ENCODE data around the gene MAD1L1.

Gene MAD1L1

DNA sequence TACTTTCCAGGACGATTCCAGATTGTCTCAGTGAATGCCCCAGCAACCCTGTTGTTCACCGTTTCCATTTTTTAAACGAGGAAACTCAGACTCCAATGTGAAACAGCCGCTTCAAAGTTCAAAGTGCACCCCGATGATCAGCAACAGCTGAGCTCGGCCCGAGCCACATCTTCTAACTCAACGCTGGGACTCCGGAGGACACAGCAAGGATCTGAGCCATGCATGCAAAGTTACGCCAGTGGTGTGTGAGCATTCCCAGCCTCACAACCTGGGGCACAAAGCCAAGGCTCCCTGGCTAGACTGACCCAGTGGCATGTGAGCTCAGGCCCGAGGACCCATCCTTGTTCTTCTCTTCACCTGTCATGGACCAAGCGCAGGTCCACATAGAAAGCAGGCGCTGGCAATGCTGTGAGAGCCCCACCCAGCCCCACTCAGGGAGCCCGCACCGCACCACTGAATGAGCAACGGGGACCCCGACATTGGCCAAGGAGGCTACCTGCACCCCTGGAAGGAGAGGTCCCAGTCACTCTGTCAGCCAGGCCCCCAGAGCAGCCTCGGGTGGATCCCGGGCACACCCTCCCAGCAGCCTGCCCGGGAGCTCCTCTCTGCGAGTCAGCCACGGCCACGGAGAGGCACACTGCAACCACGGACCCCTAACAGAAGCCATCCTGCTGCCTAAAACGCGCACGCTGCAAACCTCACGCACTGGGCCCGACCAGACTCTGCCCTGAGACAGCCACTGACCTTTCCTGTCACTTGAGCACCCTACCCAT, 82.9 kb downstream of the MAD1L1 start:
- TF ChIP-seq, protein P1, sequence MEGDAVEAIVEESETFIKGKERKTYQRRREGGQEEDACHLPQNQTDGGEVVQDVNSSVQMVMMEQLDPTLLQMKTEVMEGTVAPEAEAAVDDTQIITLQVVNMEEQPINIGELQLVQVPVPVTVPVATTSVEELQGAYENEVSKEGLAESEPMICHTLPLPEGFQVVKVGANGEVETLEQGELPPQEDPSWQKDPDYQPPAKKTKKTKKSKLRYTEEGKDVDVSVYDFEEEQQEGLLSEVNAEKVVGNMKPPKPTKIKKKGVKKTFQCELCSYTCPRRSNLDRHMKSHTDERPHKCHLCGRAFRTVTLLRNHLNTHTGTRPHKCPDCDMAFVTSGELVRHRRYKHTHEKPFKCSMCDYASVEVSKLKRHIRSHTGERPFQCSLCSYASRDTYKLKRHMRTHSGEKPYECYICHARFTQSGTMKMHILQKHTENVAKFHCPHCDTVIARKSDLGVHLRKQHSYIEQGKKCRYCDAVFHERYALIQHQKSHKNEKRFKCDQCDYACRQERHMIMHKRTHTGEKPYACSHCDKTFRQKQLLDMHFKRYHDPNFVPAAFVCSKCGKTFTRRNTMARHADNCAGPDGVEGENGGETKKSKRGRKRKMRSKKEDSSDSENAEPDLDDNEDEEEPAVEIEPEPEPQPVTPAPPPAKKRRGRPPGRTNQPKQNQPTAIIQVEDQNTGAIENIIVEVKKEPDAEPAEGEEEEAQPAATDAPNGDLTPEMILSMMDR (IDR thresholded peaks at IDR 0.05) = no peak

DNA sequence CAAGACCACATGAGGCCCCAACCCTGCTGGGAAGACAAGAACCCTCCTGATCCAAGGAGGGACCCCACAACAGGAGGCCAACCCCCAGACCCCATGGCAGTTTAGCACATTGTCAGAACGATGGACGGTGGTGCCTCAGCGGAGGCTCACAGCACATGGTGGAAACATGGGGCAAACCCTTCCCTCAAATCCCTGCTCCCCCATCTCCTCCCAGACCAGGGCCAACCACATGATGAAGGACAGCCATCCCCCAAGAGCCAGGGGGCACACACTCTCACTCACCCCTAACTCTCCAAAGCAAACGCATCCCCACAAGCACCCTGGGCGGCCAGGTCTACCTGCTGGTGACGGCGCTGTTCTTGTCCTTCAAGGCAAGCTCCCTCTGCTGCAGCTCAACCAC, 83.9 kb downstream of the MAD1L1 start:
- TF ChIP-seq, protein P1 (IDR thresholded peaks at IDR 0.05) = no peak

DNA sequence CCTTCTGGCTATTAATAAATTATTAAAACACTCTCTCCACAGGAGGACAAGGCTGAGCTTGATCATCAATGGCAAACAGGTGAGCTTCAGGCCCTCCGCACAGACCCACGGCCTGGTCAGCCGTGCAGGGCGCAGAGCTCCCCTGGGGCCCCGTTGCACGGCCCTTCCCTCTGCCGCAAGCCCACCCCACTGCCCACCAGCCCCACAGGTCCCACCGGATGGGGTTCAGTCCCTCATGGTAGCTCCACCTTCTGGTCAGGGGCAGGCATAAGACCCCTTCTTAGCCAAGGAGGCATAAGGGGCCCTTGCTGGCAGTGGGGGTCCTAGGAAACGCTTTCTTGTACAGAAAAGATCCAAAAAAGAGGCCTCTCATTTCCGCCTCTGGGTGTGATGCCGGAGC, 84.6 kb downstream of the MAD1L1 start:
- TF ChIP-seq, protein P1 (IDR thresholded peaks at IDR 0.05) = no peak; the same call in 1 of the 2 replicates

DNA sequence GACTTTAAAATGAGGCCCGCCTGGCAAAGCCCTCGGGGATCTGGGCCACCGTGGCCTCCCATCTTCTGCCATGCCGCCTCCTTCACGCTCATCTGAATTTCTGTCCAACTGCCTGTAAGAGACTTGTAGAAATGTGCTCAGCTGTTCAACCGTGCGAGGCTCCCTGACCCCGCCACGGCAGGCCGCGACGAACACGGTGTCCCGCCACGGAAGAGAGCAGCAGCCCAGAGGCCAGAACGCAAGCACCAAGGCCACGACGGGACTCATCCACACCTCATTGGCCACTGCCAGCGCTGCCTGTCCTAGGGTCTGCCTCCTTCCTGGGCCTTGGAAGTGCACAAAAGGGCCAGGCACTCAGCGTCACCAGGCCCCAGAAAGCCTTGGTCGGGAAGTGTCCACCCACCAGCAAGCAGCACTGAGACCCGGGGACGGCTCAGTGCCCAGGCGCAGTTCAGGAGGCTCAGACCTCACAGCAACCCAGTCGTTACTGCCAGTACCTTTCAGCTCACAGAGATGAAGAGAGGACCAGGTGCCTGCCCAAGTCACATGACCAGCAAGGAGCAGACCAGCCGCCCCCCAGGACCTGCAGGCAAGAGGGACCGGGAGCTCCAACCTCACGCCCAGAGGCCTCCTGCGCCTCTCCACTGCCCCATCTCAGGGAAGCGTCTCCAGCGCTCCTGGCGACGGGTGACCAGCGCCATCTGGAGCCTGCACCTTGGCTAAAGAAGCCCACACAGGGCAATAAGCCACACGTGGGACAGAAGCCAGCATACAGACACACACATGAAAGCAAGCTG, 85.9 kb downstream of the MAD1L1 start:
- TF ChIP-seq, protein P1 (IDR thresholded peaks at IDR 0.05) = no peak

DNA sequence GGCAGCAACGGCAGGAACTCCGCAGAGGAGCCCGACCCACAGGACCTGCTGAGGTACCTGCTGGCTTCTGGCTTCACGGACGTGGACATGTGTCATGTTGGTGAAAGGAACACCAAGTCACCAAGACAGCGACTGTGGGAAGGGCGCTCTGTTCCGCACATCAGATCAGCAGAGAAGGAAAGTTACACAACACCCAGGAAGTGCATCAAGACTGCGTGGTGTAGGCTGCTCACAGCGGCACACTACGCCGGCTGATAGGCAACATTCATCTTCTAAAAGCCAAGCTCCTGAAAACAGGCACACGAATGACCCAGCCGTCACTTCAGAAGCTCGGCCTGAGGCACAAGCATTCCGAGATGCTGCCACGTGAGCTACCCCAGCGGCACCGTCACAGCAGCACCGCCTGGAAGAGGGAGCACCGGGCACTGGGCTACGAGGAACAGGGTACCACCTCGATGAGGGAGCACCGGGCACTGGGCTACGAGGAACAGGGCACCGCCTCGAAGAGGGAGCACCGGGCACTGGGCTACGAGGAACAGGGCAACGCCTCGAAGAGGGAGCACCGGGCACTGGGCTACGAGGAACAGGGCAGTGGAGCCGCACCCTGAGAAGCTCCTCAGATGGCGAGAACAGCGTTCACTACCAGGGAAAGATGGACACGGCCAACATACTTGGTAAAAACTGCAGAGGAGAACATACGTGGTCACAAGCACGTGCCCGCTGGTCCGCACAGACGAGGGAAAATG, 86.7 kb downstream of the MAD1L1 start:
- TF ChIP-seq, protein P1 (IDR thresholded peaks at IDR 0.05) = no peak

DNA sequence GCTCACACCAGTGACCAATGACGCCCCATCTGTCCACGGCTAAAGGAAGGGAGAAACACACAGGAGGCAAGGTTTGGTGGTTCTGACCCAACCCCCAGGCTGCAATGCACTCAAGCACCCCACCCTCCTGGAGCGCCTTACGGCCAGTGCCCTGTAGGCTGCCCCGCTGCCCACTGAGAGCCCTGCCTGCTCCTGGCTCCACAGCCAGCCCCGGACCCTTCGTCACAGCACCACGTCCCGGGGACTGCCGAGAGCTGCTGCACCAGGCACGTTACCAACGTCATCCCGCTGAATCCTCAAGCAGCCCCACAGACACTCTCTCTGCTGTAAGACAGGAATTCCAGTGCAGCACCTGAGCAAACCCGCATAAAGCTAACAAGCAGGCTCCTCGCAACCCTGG, 87.8 kb downstream of the MAD1L1 start:
- TF ChIP-seq, protein P1 (IDR thresholded peaks at IDR 0.05) = no peak

DNA sequence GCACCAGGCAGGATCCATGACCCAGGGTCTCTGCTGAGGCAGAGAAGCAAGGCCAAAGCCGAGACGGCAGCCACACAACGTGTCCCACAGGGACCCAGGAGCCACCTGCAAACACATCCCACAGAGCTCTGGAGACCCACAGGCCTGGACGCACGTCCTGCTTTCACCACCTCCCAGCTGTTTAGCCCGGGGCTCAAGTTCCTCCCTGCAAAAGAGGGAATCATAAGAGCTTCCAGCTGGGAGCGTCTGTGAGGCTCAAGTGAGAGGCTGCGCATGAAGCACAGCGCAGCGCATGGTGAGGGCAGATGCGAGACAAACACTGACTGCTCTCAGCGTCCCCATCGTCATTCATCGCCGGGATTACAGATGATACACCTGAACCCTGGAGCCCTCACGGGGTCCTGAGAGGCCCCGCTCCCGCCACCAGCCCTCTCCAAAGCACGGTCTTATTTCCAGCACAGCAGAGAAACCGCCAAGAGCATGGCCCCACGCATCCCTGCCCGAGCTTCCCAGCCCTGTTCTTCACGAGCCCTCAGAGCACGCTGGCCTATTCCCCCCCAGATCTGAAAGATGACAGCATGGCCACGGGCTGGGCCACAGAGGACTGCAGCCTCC, 88.7 kb downstream of the MAD1L1 start:
- TF ChIP-seq, protein P1 (IDR thresholded peaks at IDR 0.05) = no peak

Measured in LNCAP (cell line).